GM19397 (cell line): ENCODE measurements around the gene PHLPP1.

Experiments used
- ATAC-seq: cut with Tn5 transposase; IDR thresholded peaks from one replicate; pipeline ENCODE4 v1.9.1; 2021; ENCODE audit warnings: mild to moderate bottlenecking, moderate library complexity; ENCODE audit not compliant: unreplicated experiment

Gene PHLPP1

GRCh38 chr18:62771494-62772270 lies 56.3 kb downstream of the PHLPP1 start:
- ATAC-seq, result no peak

- no peak for ATAC-seq
Observed at GRCh38 chr18:62772860-62773584, 57.7 kb downstream of the PHLPP1 start.

GRCh38 chr18:62773691-62774090 lies 58.4 kb downstream of the PHLPP1 start:
- no peak for ATAC-seq

- ATAC-seq, result no peak
Observed at GRCh38 chr18:62776024-62776570, 60.8 kb downstream of the PHLPP1 start.

- ATAC-seq, result no peak
Observed at GRCh38 chr18:62777814-62778213, 62.5 kb downstream of the PHLPP1 start.

GRCh38 chr18:62778976-62779869 lies 63.9 kb downstream of the PHLPP1 start:
- ATAC-seq, result no peak

- no peak for ATAC-seq
Observed at GRCh38 chr18:62781262-62781661, 65.9 kb downstream of the PHLPP1 start.

GRCh38 chr18:62781893-62782292 lies 66.6 kb downstream of the PHLPP1 start:
- no peak for ATAC-seq

- no peak for ATAC-seq
Observed at GRCh38 chr18:62784338-62784965, 69.1 kb downstream of the PHLPP1 start.

- no peak for ATAC-seq
Observed at GRCh38 chr18:62784966-62785413, 69.6 kb downstream of the PHLPP1 start.

- ATAC-seq, result no peak
Observed at GRCh38 chr18:62786689-62787088, 71.3 kb downstream of the PHLPP1 start.

- no peak for ATAC-seq
Observed at GRCh38 chr18:62788111-62788510, 72.8 kb downstream of the PHLPP1 start.

GRCh38 chr18:62788876-62789275 lies 73.5 kb downstream of the PHLPP1 start:
- no peak for ATAC-seq

- ATAC-seq, result no peak
Observed at GRCh38 chr18:62790871-62791772, 75.8 kb downstream of the PHLPP1 start.

GRCh38 chr18:62792016-62792415 lies 76.7 kb downstream of the PHLPP1 start:
- no peak for ATAC-seq

- ATAC-seq, result no peak
Observed at GRCh38 chr18:62795813-62796212, 80.5 kb downstream of the PHLPP1 start.

- no peak for ATAC-seq
Observed at GRCh38 chr18:62796216-62796621, 80.9 kb downstream of the PHLPP1 start.

- ATAC-seq, result no peak
Observed at GRCh38 chr18:62797329-62797728, 82.0 kb downstream of the PHLPP1 start.

GRCh38 chr18:62799977-62800376 lies 84.6 kb downstream of the PHLPP1 start:
- ATAC-seq, result no peak
